Measurements from ENCODE around the gene MLKL.
"Not testable (repeated sequence)": the region's sequence is repeated elsewhere in the genome, so short reads cannot be mapped to it uniquely, and the experiment has no call there.

MLKL gene

GRCh38 chr16:74695450-74696422 is 4.9 kb downstream of the MLKL start:
- DNase-seq: peak; percentile 50 to 55

GRCh38 chr16:74691093-74691855 is 9.4 kb downstream of the MLKL start:
- DNase-seq: no peak

GRCh38 chr16:74682556-74682955 is 18.1 kb downstream of the MLKL start:
- DNase-seq: no peak

- no peak for DNase-seq
These were observed 20.0 kb downstream of the MLKL start for GRCh38 chr16:74680681-74681080.

GRCh38 chr16:74679983-74680382 is 20.7 kb downstream of the MLKL start:
- DNase-seq: no peak

- DNase-seq: no peak
These were observed 22.8 kb downstream of the MLKL start for GRCh38 chr16:74677868-74678267.

GRCh38 chr16:74673876-74674275 is 26.8 kb downstream of the MLKL start:
- DNase-seq: no peak

GRCh38 chr16:74668877-74669276 is 31.8 kb downstream of the MLKL start:
- DNase-seq: not testable (repeated sequence)

GRCh38 chr16:74667255-74667700 is 33.4 kb downstream of the MLKL start:
- DNase-seq: peak in 1 of 2 experiments; percentile 37

GRCh38 chr16:74666425-74667254 is 34.0 kb downstream of the MLKL start, which contains the start of gene RFWD3:
TSS of gene RFWD3 (minus strand) at chr16:74666877. CDS start at chr16:74661449, 5,428 bp downstream.
- peak; percentile 97 to 98 for DNase-seq

- no peak for DNase-seq
These were observed 34.6 kb downstream of the MLKL start for GRCh38 chr16:74666010-74666421.

GRCh38 chr16:74661064-74661463 is 39.6 kb downstream of the MLKL start:
- DNase-seq: no peak

- no peak for DNase-seq
These were observed 40.3 kb downstream of the MLKL start for GRCh38 chr16:74660383-74660782.

- DNase-seq: no peak
These were observed 41.6 kb downstream of the MLKL start for GRCh38 chr16:74659041-74659440.

- no peak for DNase-seq
These were observed 42.6 kb downstream of the MLKL start for GRCh38 chr16:74657870-74658642.

- no peak for DNase-seq
These were observed 46.1 kb downstream of the MLKL start for GRCh38 chr16:74654536-74655050.

GRCh38 chr16:74652883-74653282 is 47.8 kb downstream of the MLKL start:
- not testable (repeated sequence) for DNase-seq

GRCh38 chr16:74652249-74652648 is 48.4 kb downstream of the MLKL start:
- DNase-seq: no peak

GRCh38 chr16:74651841-74652240 is 48.8 kb downstream of the MLKL start:
- DNase-seq: no peak

GRCh38 chr16:74650966-74651567 is 49.6 kb downstream of the MLKL start:
- DNase-seq: no peak
